ENCODE results near the gene CCDC178.

DNA sequence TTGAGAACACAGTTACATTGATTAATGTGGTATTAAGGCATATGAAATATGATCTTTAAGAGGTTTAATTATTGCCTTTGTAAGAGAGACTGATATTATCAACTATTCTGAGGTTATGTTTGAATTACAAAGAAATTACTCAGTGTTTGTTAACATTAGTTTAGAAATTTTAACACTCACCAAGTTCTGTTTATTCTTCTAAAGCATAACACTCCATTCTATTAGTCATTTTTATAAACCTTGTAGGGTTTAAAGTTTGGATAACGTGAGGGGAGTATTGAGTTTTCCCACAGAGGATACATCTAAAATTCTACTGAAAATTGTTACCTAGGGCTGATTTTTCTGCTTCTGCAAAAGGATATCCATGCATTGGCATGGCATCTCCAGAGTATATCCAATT, 7.7 kb downstream of the CCDC178 start:
- TF ChIP-seq, protein P1, sequence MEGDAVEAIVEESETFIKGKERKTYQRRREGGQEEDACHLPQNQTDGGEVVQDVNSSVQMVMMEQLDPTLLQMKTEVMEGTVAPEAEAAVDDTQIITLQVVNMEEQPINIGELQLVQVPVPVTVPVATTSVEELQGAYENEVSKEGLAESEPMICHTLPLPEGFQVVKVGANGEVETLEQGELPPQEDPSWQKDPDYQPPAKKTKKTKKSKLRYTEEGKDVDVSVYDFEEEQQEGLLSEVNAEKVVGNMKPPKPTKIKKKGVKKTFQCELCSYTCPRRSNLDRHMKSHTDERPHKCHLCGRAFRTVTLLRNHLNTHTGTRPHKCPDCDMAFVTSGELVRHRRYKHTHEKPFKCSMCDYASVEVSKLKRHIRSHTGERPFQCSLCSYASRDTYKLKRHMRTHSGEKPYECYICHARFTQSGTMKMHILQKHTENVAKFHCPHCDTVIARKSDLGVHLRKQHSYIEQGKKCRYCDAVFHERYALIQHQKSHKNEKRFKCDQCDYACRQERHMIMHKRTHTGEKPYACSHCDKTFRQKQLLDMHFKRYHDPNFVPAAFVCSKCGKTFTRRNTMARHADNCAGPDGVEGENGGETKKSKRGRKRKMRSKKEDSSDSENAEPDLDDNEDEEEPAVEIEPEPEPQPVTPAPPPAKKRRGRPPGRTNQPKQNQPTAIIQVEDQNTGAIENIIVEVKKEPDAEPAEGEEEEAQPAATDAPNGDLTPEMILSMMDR (conservative IDR thresholded peaks at IDR 0.05) = no peak
- no peak for TF ChIP-seq ZFX (IDR thresholded peaks at IDR 0.05)
